Heart right ventricle (tissue), 16 donors: ENCODE results near the gene SPRY1. TPM values are rescaled to one million over a fixed set of nuclear protein-coding genes. Genes with fewer than 3 reads are reported as not detected.

ENCODE experiments used
- ATAC-seq, 8 donors: fragments of 200-7000 bp; cut with Tn5 transposase; one replicate each; pipeline ENCODE4 v1.9.1; 2020; ENCODE audit warnings: mild to moderate bottlenecking in 8 of 8, moderate library complexity in 8 of 8, moderate number of reproducible peaks in 1 of 8
- DNase-seq, 2 donors: peaks; one replicate each; pipeline ENCODE4 v3.0.0-alpha.2; 2020
- H3K27ac ChIP-seq, 10 donors: fragments of 200-600 bp; sonication (generic) in 2 of 10; one replicate each; pipeline versions ENCODE4 v1.5.0 to v1.8.0; 2020 to 2022; ENCODE audit warnings: mild to moderate bottlenecking in 3 of 10
- H3K27me3 ChIP-seq, 7 donors: fragments of 200-600 bp; one replicate each; pipeline ENCODE4 v1.8.0; 2021 to 2022; ENCODE audit warnings: mild to moderate bottlenecking in 2 of 7
- H3K36me3 ChIP-seq, 9 donors: fragments of 200-600 bp; sonication (generic) in 1 of 9; one replicate each; pipeline versions ENCODE4 v1.5.0 to v1.8.0; 2020 to 2022; ENCODE audit warnings: mild to moderate bottlenecking in 2 of 9
- H3K4me1 ChIP-seq, 9 donors: fragments of 200-600 bp; sonication (generic) in 1 of 9; one replicate each; pipeline versions ENCODE4 v1.5.0 to v1.8.0; 2020 to 2022; ENCODE audit warnings: mild to moderate bottlenecking in 4 of 9
- H3K4me3 ChIP-seq, 10 donors: fragments of 200-600 bp; sonication (generic) in 2 of 10; one replicate each; pipeline versions ENCODE4 v1.5.0 to v1.8.0; 2020 to 2022; ENCODE audit warnings: mild to moderate bottlenecking in 7 of 10, moderate library complexity in 2 of 10
- H3K9me3 ChIP-seq, 11 donors: fragments of 200-600 bp in 10 of 11; sonication (generic) in 2 of 11; one replicate each; pipeline versions ENCODE4 v1.5.0 to v1.8.0; 2013 to 2022; ENCODE audit warnings: mild to moderate bottlenecking in 2 of 11, control low read depth in 1 of 11, moderate library complexity in 1 of 11
- CTCF ChIP-seq, 9 donors: fragments of 200-600 bp; sonication (generic) in 2 of 9; IDR thresholded peaks; one replicate each; pipeline versions ENCODE4 v1.5.0 to v1.8.0; 2021 to 2022; ENCODE audit warnings: antibody characterized with exemption in 9 of 9, mild to moderate bottlenecking in 5 of 9, moderate library complexity in 1 of 9
- WGBS, 2 donors: extraction: QIAGEN DNeasy Blood & Tissue Kit; methylation state at CpG; one replicate each; pipeline ENCODE4 v1.1.7; 2013; ENCODE audit warnings: inconsistent platforms in 1 of 2; 5-methylcytosine and 5-hydroxymethylcytosine counted together
- intact Hi-C, 10 donors: fragments of 100-400 bp; cut with DNase I; formaldehyde crosslinking; loops; one replicate each; pipeline versions ENCODE4 v1.11.1 to v1.14.2; 2022
- polyA plus RNA-seq, 2 donors: library from polyadenylated mRNA; stranded (reverse); fragments of 200-250 nt; gene quantifications; one replicate each; pipeline ENCODE4 v1.2.3, GENCODE V29; 2013
- total RNA-seq, 10 donors: library from RNA; stranded (reverse); fragmentation: NEBNext Ultra II Directional in 3 of 10; extraction: Animal tissue kit (Norgen Biotek cat#: 25700) in 3 of 10; gene quantifications; one replicate each; pipeline versions ENCODE4 v1.2.1 to v1.2.4, GENCODE V29; 2021 to 2023
- donor health status: Arrhythmogenic right ventricular cardiomyopathy.
- donor health status: ischemic (EF 13 %, LVEDD 7.1; RV severe dilation, severe dysfunction).
- donor health status: healthy with polysubstance abuse.
- donor health status: DM: no; HTN: yes; CAD: no.
- donor health status: DM: no; HTN: no; CAD: no.
- donor health status: ischemic (EF 25% LVEDD 6.9; RV normal size, moderate dysfunction).
- donor health status: ischemic (EF 25% LVEDD 5.7; RV mildly dilated, moderate dysfunction).
- donor health status: healthy.
- donor health status: DM: yes; HTN: yes; CAD: no.
- donor health status: Ischemic cardiomyopathy.
- donor health status: ischemic (EF 35%, LVEDD 5.7; RV mildly dilated, moderate dysfunction).
- donor health status: nonischemic (EF 11% LVEDD 7.7; RV severe dilation, severe dysfunction).
- donor health status: DM: yes; HTN: yes; CAD: no.
- donor health status: PGD.
- donor health status: ischemic (EF 29% LVEDD 5.4; RV normal size, mild dysfunction).
- donor health status: nonischemic (EF 23%, LVEDD 6.1; RV moderate dilation, normal function).

SPRY1 gene
- total and polyA plus RNA-seq, 12 donors, result 21.6 to 61.7 (median 37.4) TPM

- Histone ChIP-seq H3K9me3 (no peaks in the 10 kb centered on the region), H3K4me1 (peaks cover 0 to 37% (median 22%) of the 10 kb centered on the region in 9 donors), H3K4me3 (no peak overlapping the region), H3K27ac (peak overlapping the region; percentile 9 to 85 (median 72)), H3K27me3 (no peaks in the 10 kb centered on the region), H3K36me3 (no peaks in the 10 kb centered on the region)
- ATAC-seq (peak in 7 of 8 donors; percentile 32 to 73 (median 66)), DNase-seq (peak in 1 of 2 donors; percentile 45)
- intact Hi-C loops, result loop anchor here in 2 of 10 donors (5.0 kb wide), 1 partner anchor 45 kb away; the partner anchor contains the start of gene SPRY1 (in 2 of the 2)
- WGBS, 2 donors, result 54 to 56% methylated on average over 6 of the region's 6 CpGs
- no peak for TF ChIP-seq CTCF (IDR thresholded peaks at IDR 0.05)
Observed at GRCh38 chr4:123352240-123352945, 44.2 kb upstream of the SPRY1 start.

- 71 to 78% methylated on average over 1 of the region's 1 CpG for WGBS, 2 donors
- Histone ChIP-seq H3K4me1 (peaks cover 0 to 37% (median 22%) of the 10 kb centered on the region in 9 donors), H3K4me3 (no peak overlapping the region), H3K27me3 (no peaks in the 10 kb centered on the region), H3K27ac (peak overlapping the region; percentile 9 to 85 (median 72)), H3K36me3 (no peaks in the 10 kb centered on the region), H3K9me3 (no peaks in the 10 kb centered on the region)
- no peak for ATAC-seq
- TF ChIP-seq CTCF (IDR thresholded peaks at IDR 0.05), result no peak
- DNase-seq, result no peak
- intact Hi-C loops, result loop anchor here in 2 of 10 donors (5.0 kb wide), 1 partner anchor 44 kb away; the partner anchor contains the start of gene SPRY1 (in 2 of the 2)
Observed at GRCh38 chr4:123352966-123353365, 43.6 kb upstream of the SPRY1 start.

GRCh38 chr4:123353656-123354055 lies 42.9 kb upstream of the SPRY1 start:
- intact Hi-C loops, result loop anchor here in 2 of 10 donors (5.0 kb wide), 1 partner anchor 44 kb away; the partner anchor contains the start of gene SPRY1 (in 2 of the 2)
- Histone ChIP-seq H3K27me3 (no peaks in the 10 kb centered on the region), H3K4me3 (no peak overlapping the region), H3K27ac (peak overlapping the region in 9 of 10 donors; percentile 9 to 85 (median 73)), H3K9me3 (no peaks in the 10 kb centered on the region), H3K36me3 (no peaks in the 10 kb centered on the region), H3K4me1 (peaks cover 0 to 37% (median 22%) of the 10 kb centered on the region in 9 donors)
- ATAC-seq, result peak in 3 of 8 donors; percentile 16 to 57 (median 28)
- WGBS, 2 donors, result 65 to 74% methylated on average over 6 of the region's 6 CpGs
- no peak for DNase-seq
- no peak for TF ChIP-seq CTCF (IDR thresholded peaks at IDR 0.05)

GRCh38 chr4:123354701-123355100 lies 41.9 kb upstream of the SPRY1 start:
- intact Hi-C loops, result loop anchor here in 2 of 10 donors (5.0 kb wide), 1 partner anchor 43 kb away; the partner anchor contains the start of gene SPRY1 (in 2 of the 2)
- no peak for TF ChIP-seq CTCF (IDR thresholded peaks at IDR 0.05)
- Histone ChIP-seq H3K9me3 (no peaks in the 10 kb centered on the region), H3K4me1 (peaks cover 0 to 37% (median 22%) of the 10 kb centered on the region in 9 donors), H3K27ac (peak overlapping the region in 4 of 10 donors; percentile 71 to 85 (median 78)), H3K27me3 (no peaks in the 10 kb centered on the region), H3K4me3 (no peak overlapping the region), H3K36me3 (no peaks in the 10 kb centered on the region)
- 61 to 83% methylated on average over 5 of the region's 5 CpGs for WGBS, 2 donors
- no peak for DNase-seq
- no peak for ATAC-seq
